SK-N-SH (cell line): ENCODE data around the gene DENND1C. TPM values are rescaled to one million over a fixed set of nuclear protein-coding genes. Genes with fewer than 3 reads are reported as not detected.

Experiments
- CTCF ChIA-PET: fragments of 300-600, 350-600 bp; formaldehyde crosslinking; extraction: SDS; loops from one replicate; lab custom pipeline; 2021; lab: Yijun Ruan, JAX
- POLR2A ChIA-PET: fragments of 350-600 bp; sonication (Branson Sonifier 250); formaldehyde crosslinking; extraction: SDS; loops from one replicate; lab custom pipeline; 2020; ENCODE audit warnings: antibody characterized with exemption, inconsistent platforms; lab: Yijun Ruan, JAX
- DNase-seq: peaks from one replicate; pipeline ENCODE4 v3.0.0; 2012
- H2AFZ ChIP-seq: fragments of 200-600 bp; sonication (generic); 2 replicates; pipeline ENCODE4 v1.8.1; 2016; ENCODE audit warnings: antibody characterized with exemption, mild to moderate bottlenecking, low read depth
- H3F3A ChIP-seq: fragments of 200-600 bp; sonication (generic); replicated peaks from 2 replicates; pipeline ENCODE3; 2016; ENCODE audit warnings: antibody characterized with exemption, mild to moderate bottlenecking; ENCODE audit not compliant: insufficient read depth
- H3K27ac ChIP-seq, 2 experiments: fragments of 200-500 bp in 1 of 2; fragments of 200-600 bp in 1 of 2; sonication (Bioruptor generic) in 1 of 2; sonication (generic), shearing (Covaris generic) in 1 of 2; 2 replicates each; pipeline versions ENCODE4 v1.5.1 to v1.6.1; 2014 to 2016; ENCODE audit warnings: low read depth in 2 of 2, inconsistent platforms in 1 of 2, low read length in 1 of 2, mild to moderate bottlenecking in 1 of 2, mixed read lengths in 1 of 2
- H3K27me3 ChIP-seq: fragments of 200-600 bp; sonication (generic), shearing (Covaris generic); 2 replicates; pipeline ENCODE4 v1.6.1; 2016; ENCODE audit warnings: mixed run types; ENCODE audit not compliant: insufficient read depth
- H3K36me3 ChIP-seq, 2 experiments: fragments of 200-500 bp in 1 of 2; fragments of 200-600 bp in 1 of 2; sonication (Bioruptor generic) in 1 of 2; sonication (generic) in 1 of 2; replicated peaks in 1 of 2; 2 replicates each; pipeline versions ENCODE3 to v1.5.1; 2014 to 2016; ENCODE audit warnings: low read length in 1 of 2, mild to moderate bottlenecking in 1 of 2; ENCODE audit not compliant: insufficient read depth in 2 of 2, control insufficient read depth in 1 of 2
- H3K4me1 ChIP-seq, 2 experiments: fragments of 200-500 bp in 1 of 2; fragments of 200-600 bp in 1 of 2; sonication (Bioruptor generic) in 1 of 2; sonication (generic), shearing (Covaris generic) in 1 of 2; 2 replicates each; pipeline versions ENCODE4 v1.5.1 to v1.6.1; 2014 to 2016; ENCODE audit warnings: low read depth in 1 of 2, low read length in 1 of 2, mixed run types in 1 of 2; ENCODE audit not compliant: insufficient read depth in 2 of 2, control insufficient read depth in 1 of 2
- H3K4me2 ChIP-seq: fragments of 200-600 bp; sonication (generic), shearing (Covaris generic); 2 replicates; pipeline ENCODE4 v1.6.1; 2017; ENCODE audit warnings: mixed run types
- H3K4me3 ChIP-seq, 2 experiments: fragments of 200-500 bp in 1 of 2; fragments of 200-600 bp in 1 of 2; sonication (Bioruptor generic) in 1 of 2; sonication (generic), shearing (Covaris generic) in 1 of 2; 2 replicates each; pipeline versions ENCODE4 v1.5.1 to v1.8.1; 2014 to 2016; ENCODE audit warnings: low read depth in 2 of 2, inconsistent platforms in 1 of 2, low read length in 1 of 2, mild to moderate bottlenecking in 1 of 2, mixed read lengths in 1 of 2, moderate library complexity in 1 of 2
- H3K79me2 ChIP-seq: fragments of 200-600 bp; sonication (generic); 2 replicates; pipeline ENCODE4 v1.8.1; 2017; ENCODE audit warnings: mild to moderate bottlenecking; ENCODE audit not compliant: insufficient read depth
- H3K9ac ChIP-seq: fragments of 200-600 bp; sonication (generic); 2 replicates; pipeline ENCODE4 v1.6.1; 2017; ENCODE audit warnings: mixed run types
- H3K9me2 ChIP-seq: fragments of 200-600 bp; sonication (generic); 2 replicates; pipeline ENCODE4 v1.6.1; 2017; ENCODE audit warnings: mixed run types
- H3K9me3 ChIP-seq: fragments of 200-600 bp; sonication (generic); 2 replicates; pipeline ENCODE4 v1.6.1; 2017; ENCODE audit warnings: mixed run types, mild to moderate bottlenecking, moderate library complexity
- H4K20me1 ChIP-seq: fragments of 200-600 bp; sonication (generic); 2 replicates; pipeline ENCODE4 v1.6.1; 2017; ENCODE audit warnings: mild to moderate bottlenecking, mixed run types; ENCODE audit not compliant: insufficient read depth
- EZH2phosphoT487 ChIP-seq: fragments of 200-600 bp; sonication (generic); IDR thresholded peaks from 2 replicates; pipeline ENCODE4 v1.6.1; 2017; ENCODE audit warnings: low read depth, mixed run types, mild to moderate bottlenecking, antibody characterized with exemption, moderate library complexity, borderline replicate concordance
- FOSL2 ChIP-seq: IDR thresholded peaks from 2 replicates; pipeline ENCODE4 v1.4.0; 2012; ENCODE audit warnings: low read depth, mild to moderate bottlenecking, moderate library complexity, borderline replicate concordance
- FOXM1 ChIP-seq: IDR thresholded peaks from 2 replicates; pipeline ENCODE4 v1.4.0; 2012; ENCODE audit warnings: low read depth, mild to moderate bottlenecking
- GABPA ChIP-seq: IDR thresholded peaks from 2 replicates; pipeline ENCODE4 v1.4.0; 2012; ENCODE audit warnings: low read depth, mild to moderate bottlenecking
- GATA2 ChIP-seq: sonication (generic); formaldehyde crosslinking; IDR thresholded peaks from 2 replicates; pipeline ENCODE4 v1.5.0; 2020; ENCODE audit warnings: mild to moderate bottlenecking, missing genetic modification reagents
- MEF2A ChIP-seq: IDR thresholded peaks from 2 replicates; pipeline ENCODE4 v1.4.0; 2012; ENCODE audit warnings: low read depth, borderline replicate concordance
- POLR2AphosphoS5 ChIP-seq: IDR thresholded peaks from 2 replicates; pipeline ENCODE4 v1.6.1; 2012; ENCODE audit warnings: low read depth, low read length
- RCOR1 ChIP-seq: fragments of 150-350 bp; IDR thresholded peaks from 2 replicates; pipeline ENCODE4 v1.6.1; 2017; ENCODE audit warnings: antibody characterized with exemption, low read length
- RFX5 ChIP-seq: IDR thresholded peaks from 2 replicates; pipeline ENCODE4 v1.6.1; 2012; ENCODE audit warnings: mild to moderate bottlenecking, improper control_type of control experiment, low read length
- SIN3A ChIP-seq: IDR thresholded peaks from 2 replicates; pipeline ENCODE4 v1.6.1; 2012; ENCODE audit warnings: low read depth, mild to moderate bottlenecking, low read length, moderate library complexity, borderline replicate concordance
- TCF12 ChIP-seq: IDR thresholded peaks from 2 replicates; pipeline ENCODE4 v1.4.0; 2012
- TEAD4 ChIP-seq: IDR thresholded peaks from 2 replicates; pipeline ENCODE4 v1.4.0; 2012; ENCODE audit warnings: mild to moderate bottlenecking, borderline replicate concordance; ENCODE audit not compliant: insufficient read depth
- USF1 ChIP-seq: IDR thresholded peaks from 2 replicates; pipeline ENCODE4 v1.4.0; 2012; ENCODE audit warnings: low read depth, borderline replicate concordance
- YY1 ChIP-seq: IDR thresholded peaks from 2 replicates; pipeline ENCODE4 v1.4.0; 2012; ENCODE audit warnings: low read depth, mild to moderate bottlenecking
- WGBS: methylation state at CpG from one replicate; pipeline ENCODE4 v1.1.6; 2017; ENCODE audit warnings: low lambda C conversion rate; 5-methylcytosine and 5-hydroxymethylcytosine counted together
- polyA plus RNA-seq, 3 experiments: library from polyadenylated mRNA; depleted of rRNA; stranded (reverse); fragments of >200 nt; gene quantifications; 2 replicates each; pipeline ENCODE4 v1.2.3, GENCODE V29; 2012

DENND1C gene
- polyA plus RNA-seq, 1 of the 3 experiments (the other 2 are of a cell fraction): 0.05 TPM

- 0 out of 4 replicates have a peak, but pooled peaks cover 0 to 6% of the 10 kb centered on the region in 2 experiments for H3K4me1 ChIP-seq
- no peaks in the 10 kb centered on the region for H3K27me3 ChIP-seq
- no peaks in the 10 kb centered on the region for H3K79me2 ChIP-seq
- ChIA-PET POLR2A (no interaction called here), CTCF (interaction anchor here (0.8 kb wide), 1 partner anchor 10 kb away, joined by 4 read pairs; no protein-coding TSS in a partner anchor)
- no peak overlapping the region for H2AFZ ChIP-seq
- no peak for DNase-seq
- WGBS: 32% methylated on average over 6 of the region's 6 CpGs
- no peak overlapping the region for H3K4me3 ChIP-seq
- no peaks in the 10 kb centered on the region for H3K9me2 ChIP-seq
- TF ChIP-seq GABPA: no peak
- TF ChIP-seq FOSL2: no peak
- no peak for TF ChIP-seq TEAD4
- TF ChIP-seq SIN3A: no peak
- no peak for TF ChIP-seq EZH2phosphoT487
- no peak for TF ChIP-seq TCF12
- TF ChIP-seq RFX5: no peak
- TF ChIP-seq GATA2: no peak
- TF ChIP-seq MEF2A: no peak
- no peak for TF ChIP-seq RCOR1
- no peak for TF ChIP-seq YY1
- TF ChIP-seq USF1: no peak
- no peak for TF ChIP-seq FOXM1
- TF ChIP-seq POLR2AphosphoS5: no peak
- H3F3A ChIP-seq: peaks cover 7% of the 10 kb centered on the region
- no peaks in the 10 kb centered on the region for H3K36me3 ChIP-seq
- no peaks in the 10 kb centered on the region for H3K9me3 ChIP-seq
- H3K9ac ChIP-seq: no peak overlapping the region
- H3K4me2 ChIP-seq: no peak overlapping the region
- no peaks in the 10 kb centered on the region for H4K20me1 ChIP-seq
- no peak overlapping the region for H3K27ac ChIP-seq
Observed at GRCh38 chr19:6522712-6523111, 41.1 kb upstream of the DENND1C start.

GRCh38 chr19:6521718-6522646, 40.4 kb upstream of the DENND1C start:
- H3F3A ChIP-seq: peaks cover 7% of the 10 kb centered on the region
- DNase-seq: no peak
- TF ChIP-seq SIN3A: no peak
- no peak for TF ChIP-seq EZH2phosphoT487
- TF ChIP-seq FOSL2: peak; percentile 22; the same call in 1 of the 2 replicates
- POLR2A ChIA-PET: no interaction called here
- no peak overlapping the region for H3K9ac ChIP-seq
- no peaks in the 10 kb centered on the region for H3K27me3 ChIP-seq
- no peak overlapping the region for H3K4me2 ChIP-seq
- WGBS: 37% methylated on average over 19 of the region's 20 CpGs
- H3K36me3 ChIP-seq: no peaks in the 10 kb centered on the region
- CTCF ChIA-PET: interaction anchor here (0.8 kb wide), 1 partner anchor 11 kb away, joined by 4 read pairs; no protein-coding TSS in a partner anchor
- H3K9me2 ChIP-seq: no peaks in the 10 kb centered on the region
- no peaks in the 10 kb centered on the region for H3K9me3 ChIP-seq
- H2AFZ ChIP-seq: no peak overlapping the region
- H4K20me1 ChIP-seq: no peaks in the 10 kb centered on the region
- H3K4me3 ChIP-seq: no peak overlapping the region
- peaks cover 3 to 6% of the 10 kb centered on the region in 2 experiments; a peak in 1 of 4 replicates for H3K4me1 ChIP-seq
- H3K27ac ChIP-seq: no peak overlapping the region
- H3K79me2 ChIP-seq: no peaks in the 10 kb centered on the region
